CD4-positive, alpha-beta memory T cell (primary cell): ENCODE measurements around the gene UBXN1. TPM values are rescaled to one million over a fixed set of nuclear protein-coding genes. Genes with fewer than 3 reads are reported as not detected.
A peak's percentile ranks its signal among the peaks of the same experiment; 100 is the strongest.

Source experiments
- CTCF ChIA-PET: fragments of 350-600 bp; sonication (Branson Sonifier 250); formaldehyde crosslinking; loops from one replicate; lab custom pipeline; 2021; ENCODE audit warnings: inconsistent platforms; ENCODE audit not compliant: partially characterized antibody; lab: Charles Lee
- POLR2A ChIA-PET: fragments of 350-600 bp; sonication (Branson Sonifier 250); formaldehyde crosslinking; loops from one replicate; lab custom pipeline; 2021; ENCODE audit not compliant: partially characterized antibody; lab: Charles Lee
- DNase-seq, 5 donors: peaks; one replicate each; pipeline versions ENCODE4 v3.0.0 to v3.0.0-alpha.2; 2020 to 2022; ENCODE audit warnings: mixed read lengths in 1 of 5
- H3K27ac ChIP-seq: one replicate; pipeline ENCODE4 v1.7.0; 2013; ENCODE audit warnings: low read depth, low read length
- H3K27me3 ChIP-seq: 2 replicates; pipeline ENCODE4 v1.7.0; 2013; ENCODE audit warnings: mild to moderate bottlenecking, low read length, moderate library complexity; ENCODE audit not compliant: insufficient read depth
- H3K36me3 ChIP-seq: 2 replicates; pipeline ENCODE4 v1.7.0; 2013; ENCODE audit warnings: mild to moderate bottlenecking, low read length, moderate library complexity; ENCODE audit not compliant: insufficient read depth
- H3K4me1 ChIP-seq: 2 replicates; pipeline ENCODE4 v1.7.0; 2013; ENCODE audit warnings: mild to moderate bottlenecking, low read length, moderate library complexity; ENCODE audit not compliant: insufficient read depth
- H3K4me3 ChIP-seq, 2 donors: one replicate each; pipeline ENCODE4 v1.7.0; 2013; ENCODE audit warnings: low read length in 2 of 2, mild to moderate bottlenecking in 1 of 2
- H3K9me3 ChIP-seq, 2 donors: one replicate each; pipeline ENCODE4 v1.7.0; 2013; ENCODE audit warnings: low read length in 2 of 2, control low read depth in 1 of 2; ENCODE audit not compliant: control insufficient read depth in 1 of 2
- H3K27ac Mint-ChIP-seq, 7 donors: one replicate each; pipeline ENCODE4 v1.8.0; 2020 to 2021; ENCODE audit warnings: mixed read lengths in 7 of 7, mild to moderate bottlenecking in 6 of 7, inconsistent platforms in 3 of 7, moderate library complexity in 3 of 7
- H3K27me3 Mint-ChIP-seq, 2 donors: one replicate each; pipeline ENCODE4 v1.8.0; 2020 to 2021; ENCODE audit warnings: mixed read lengths in 2 of 2
- H3K36me3 Mint-ChIP-seq, 2 donors: one replicate each; pipeline ENCODE4 v1.8.0; 2020 to 2021; ENCODE audit warnings: mixed read lengths in 2 of 2, inconsistent platforms in 1 of 2, mild to moderate bottlenecking in 1 of 2
- H3K4me1 Mint-ChIP-seq, 4 donors: one replicate each; pipeline ENCODE4 v1.8.0; 2020 to 2021; ENCODE audit warnings: mixed read lengths in 4 of 4, mild to moderate bottlenecking in 1 of 4
- H3K4me3 Mint-ChIP-seq, 8 donors: one replicate each; pipeline ENCODE4 v1.8.0; 2020 to 2021; ENCODE audit warnings: mixed read lengths in 8 of 8, mild to moderate bottlenecking in 7 of 8, moderate library complexity in 6 of 8, inconsistent platforms in 3 of 8
- H3K9me3 Mint-ChIP-seq, 8 donors: one replicate each; pipeline ENCODE4 v1.8.0; 2020 to 2021; ENCODE audit warnings: mixed read lengths in 8 of 8, mild to moderate bottlenecking in 5 of 8, inconsistent platforms in 3 of 8, moderate library complexity in 1 of 8
- intact Hi-C: fragments of 100-400 bp; cut with micrococcal nuclease; formaldehyde crosslinking; loops from one replicate; pipeline ENCODE4 v1.15.1; 2023
- polyA plus RNA-seq, 2 donors: library from polyadenylated mRNA; unstranded; fragments of 300-500 nt; fragmentation: Illumina TruSeq; gene quantifications; one replicate each; pipeline ENCODE4 v1.2.3, GENCODE V29; 2021
- total RNA-seq, 2 experiments: library from RNA; stranded (reverse); gene quantifications; one replicate each; pipeline ENCODE4 v1.2.3, GENCODE V29; 2021

Gene UBXN1
- total and polyA plus RNA-seq, 4 experiments from 2014 or later = 150 to 185 (median 179) TPM

DNA sequence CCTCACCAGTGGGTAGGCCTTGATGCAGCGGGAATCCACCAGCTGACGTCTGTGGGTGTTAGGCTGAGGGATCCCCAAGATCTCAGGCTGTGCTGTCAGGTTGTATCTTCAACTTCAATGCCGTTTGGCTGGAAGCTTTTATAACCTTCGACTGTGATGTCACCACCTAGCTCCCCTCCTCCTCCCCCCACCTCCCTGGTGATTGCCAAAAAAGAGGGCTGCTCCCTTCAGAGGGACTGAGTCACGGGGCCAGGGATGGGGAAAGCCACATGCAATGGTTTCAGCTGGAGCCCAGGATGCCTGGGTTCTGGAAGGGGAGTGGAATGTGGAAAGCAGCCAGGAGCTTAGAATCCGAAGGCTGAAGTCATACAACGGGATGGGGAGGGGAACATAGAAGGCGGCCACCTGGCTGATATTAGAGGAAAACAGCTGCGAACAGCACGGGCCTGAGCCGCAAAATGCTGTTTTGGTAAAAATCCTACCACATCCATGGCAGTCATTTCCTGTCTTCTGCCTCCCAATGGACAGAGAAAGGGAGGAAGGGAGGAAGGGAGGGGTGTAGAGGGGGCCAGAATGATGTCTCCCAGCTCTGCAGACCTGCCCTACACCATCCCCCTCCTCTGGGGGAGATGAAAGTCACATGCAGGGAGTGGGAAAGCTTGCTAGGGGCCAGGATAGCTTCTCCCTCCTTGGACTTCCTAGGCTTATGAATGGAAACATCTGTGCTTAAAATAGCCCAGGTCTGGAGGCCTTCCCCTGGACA lies 10.7 kb upstream of the UBXN1 start, which contains the start of gene LRRN4CL:
TSS of gene LRRN4CL (minus strand) at position 110 of the 763 bp plus-strand sequence. CDS start 1,022 bp downstream, outside the sequence.
- Mint-ChIP-seq H3K9me3 (no peaks in the 10 kb centered on the region), H3K4me3 (no peak within 1 kb of the TSS), H3K27ac (peak within 1 kb of the TSS in 1 of 7 donors; percentile 72), H3K27me3 (peaks cover 0 to 5% of the 10 kb centered on the region in 2 donors), H3K36me3 (peaks cover 10 to 12% of the 10 kb centered on the region in 2 donors), H3K4me1 (peaks cover under 1 to 2% (median 1%) of the 10 kb centered on the region in 4 donors)
- Histone ChIP-seq H3K9me3 (no peaks in the 10 kb centered on the region), H3K27me3 (no peaks in the 10 kb centered on the region), H3K4me3 (no peak within 1 kb of the TSS), H3K36me3 (no peaks in the 10 kb centered on the region), H3K4me1 (no peaks in the 10 kb centered on the region), H3K27ac (no peak within 1 kb of the TSS)
- ChIA-PET POLR2A (interaction anchor here (0.7 to 1.9 kb wide), 4 partner anchors 9 to 98 kb away, joined by 3 to 9 read pairs (median 4); partner anchors contain the start of genes C11orf98, CSKMT and TUT1), CTCF (interaction anchor here (0.9 to 1.2 kb wide), 4 partner anchors 10 to 136 kb away, joined by 3 to 5 read pairs (median 3); no protein-coding TSS in a partner anchor)
- intact Hi-C loops = loop anchor here (5.0 kb wide), 1 partner anchor 307 kb away; no protein-coding TSS in a partner anchor
- DNase-seq = no peak

- peaks cover 10 to 12% of the 10 kb centered on the region in 2 donors for H3K36me3 Mint-ChIP-seq
- Histone ChIP-seq H3K27ac (no peak overlapping the region), H3K4me1 (no peaks in the 10 kb centered on the region), H3K36me3 (no peaks in the 10 kb centered on the region), H3K4me3 (no peak overlapping the region), H3K9me3 (no peaks in the 10 kb centered on the region), H3K27me3 (no peaks in the 10 kb centered on the region)
- intact Hi-C loops = no loop called here
- no peak for DNase-seq
- CTCF ChIA-PET = interaction anchor here (1.2 kb wide), 2 partner anchors 8 to 99 kb away, joined by 3 to 5 read pairs; no protein-coding TSS in a partner anchor
- no peaks in the 10 kb centered on the region for H3K9me3 Mint-ChIP-seq
- no peak overlapping the region for H3K4me3 Mint-ChIP-seq
- H3K27me3 Mint-ChIP-seq = peaks cover 0 to 5% of the 10 kb centered on the region in 2 donors
- H3K27ac Mint-ChIP-seq = no peak overlapping the region
- POLR2A ChIA-PET = interaction anchor here (1.0 kb wide), 1 partner anchor 17 kb away, joined by 3 read pairs; no protein-coding TSS in a partner anchor
- no peaks in the 10 kb centered on the region for H3K4me1 Mint-ChIP-seq
These were observed 9.6 kb upstream of the UBXN1 start for GRCh38 chr11:62688491-62688890.

GRCh38 chr11:62687508-62688396 lies 8.9 kb upstream of the UBXN1 start:
- Mint-ChIP-seq H3K4me1 (no peaks in the 10 kb centered on the region), H3K27me3 (peaks cover 0 to 5% of the 10 kb centered on the region in 2 donors), H3K36me3 (peaks cover 7 to 10% of the 10 kb centered on the region in 2 donors), H3K4me3 (no peak overlapping the region), H3K9me3 (no peaks in the 10 kb centered on the region), H3K27ac (no peak overlapping the region)
- Histone ChIP-seq H3K36me3 (no peaks in the 10 kb centered on the region), H3K27ac (no peak overlapping the region), H3K27me3 (no peaks in the 10 kb centered on the region), H3K4me3 (no peak overlapping the region), H3K4me1 (no peaks in the 10 kb centered on the region), H3K9me3 (no peaks in the 10 kb centered on the region)
- DNase-seq = no peak
- ChIA-PET CTCF (interaction anchor here (1.2 kb wide), 1 partner anchor 100 kb away, joined by 3 read pairs; no protein-coding TSS in a partner anchor), POLR2A (interaction anchor here (1.0 to 1.2 kb wide), 2 partner anchors 17 to 22 kb away, joined by 3 read pairs; partner anchors contain the start of genes C11orf98 and CSKMT)
- intact Hi-C loops = no loop called here

GRCh38 chr11:62682518-62682917 lies 3.6 kb upstream of the UBXN1 start:
- Histone ChIP-seq H3K27ac (no peak overlapping the region), H3K4me3 (no peak overlapping the region), H3K36me3 (peaks cover 3% of the 10 kb centered on the region), H3K27me3 (no peaks in the 10 kb centered on the region), H3K9me3 (no peaks in the 10 kb centered on the region), H3K4me1 (peaks cover 23% of the 10 kb centered on the region)
- Mint-ChIP-seq H3K4me3 (no peak overlapping the region), H3K36me3 (peaks cover 6 to 13% of the 10 kb centered on the region in 2 donors), H3K4me1 (peaks cover 10 to 27% (median 19%) of the 10 kb centered on the region in 4 donors), H3K9me3 (no peaks in the 10 kb centered on the region), H3K27me3 (peaks cover 0 to 5% of the 10 kb centered on the region in 2 donors), H3K27ac (no peak overlapping the region)
- DNase-seq = no peak
- POLR2A ChIA-PET = interaction anchor here (1.2 kb wide), 1 partner anchor 91 kb away, joined by 5 read pairs; the partner anchor contains the start of gene TUT1
- CTCF ChIA-PET = interaction anchor here (1.8 kb wide), 1 partner anchor 11 kb away, joined by 9 read pairs; no protein-coding TSS in a partner anchor
- intact Hi-C loops = loop anchor here (5.0 kb wide), 1 partner anchor 340 kb away; no protein-coding TSS in a partner anchor

DNA sequence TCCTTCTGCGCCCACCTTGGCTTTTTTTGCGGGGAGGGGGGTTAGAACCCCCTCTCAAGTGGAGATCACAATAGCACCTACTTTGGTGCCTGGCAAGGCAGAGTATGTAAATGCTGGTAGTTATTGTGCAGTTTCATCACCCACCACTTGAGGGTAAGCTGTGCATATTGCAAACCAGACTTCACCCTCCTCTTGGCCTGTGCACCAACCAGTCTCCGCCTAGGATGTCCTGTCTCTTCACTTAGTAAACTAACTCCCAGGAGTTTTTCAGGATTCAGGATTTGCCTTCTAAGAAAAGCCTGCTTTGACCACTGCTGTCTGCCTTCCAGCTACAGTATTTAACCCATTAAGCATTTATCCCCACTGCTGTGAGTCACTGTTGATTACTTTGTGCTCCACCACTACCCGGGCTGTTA lies 2.0 kb upstream of the UBXN1 start:
- Histone ChIP-seq H3K27me3 (no peaks in the 10 kb centered on the region), H3K27ac (no peak overlapping the region), H3K36me3 (peaks cover 15% of the 10 kb centered on the region), H3K9me3 (no peaks in the 10 kb centered on the region), H3K4me3 (no peak overlapping the region), H3K4me1 (peaks cover 36% of the 10 kb centered on the region)
- POLR2A ChIA-PET = interaction anchor here (0.8 to 19.7 kb wide), 16 partner anchors 9 to 256 kb away, joined by 3 to 494 read pairs (median 5); partner anchors contain the start of genes BSCL2, C11orf98, CSKMT and GANAB
- CTCF ChIA-PET = interaction anchor here (0.7 to 2.8 kb wide), 20 partner anchors 8 to 256 kb away, joined by 3 to 42 read pairs (median 4); partner anchors contain the start of genes C11orf98, CSKMT, LRRN4CL and TUT1
- DNase-seq = peak; percentile 40 to 57 (median 45)
- no peaks in the 10 kb centered on the region for H3K27me3 Mint-ChIP-seq
- H3K9me3 Mint-ChIP-seq = no peaks in the 10 kb centered on the region
- intact Hi-C loops = loop anchor here (1.0 to 5.0 kb wide), 2 partner anchors 181 to 341 kb away; no protein-coding TSS in a partner anchor
- peak overlapping the region in 7 of 8 donors; percentile 57 to 79 (median 69) for H3K4me3 Mint-ChIP-seq
- H3K4me1 Mint-ChIP-seq = peaks cover 14 to 41% (median 26%) of the 10 kb centered on the region in 4 donors
- peak overlapping the region; percentile 33 to 92 (median 76) for H3K27ac Mint-ChIP-seq
- peaks cover 14 to 29% of the 10 kb centered on the region in 2 donors for H3K36me3 Mint-ChIP-seq

GRCh38 chr11:62678433-62678769 lies 472 bp downstream of the UBXN1 start:
- Histone ChIP-seq H3K4me1 (peaks cover 43% of the 10 kb centered on the region), H3K27ac (peak overlapping the region; percentile 98), H3K36me3 (peaks cover 15% of the 10 kb centered on the region), H3K4me3 (peak overlapping the region; percentile 58 to 95), H3K9me3 (no peaks in the 10 kb centered on the region), H3K27me3 (no peaks in the 10 kb centered on the region)
- Mint-ChIP-seq H3K36me3 (peaks cover 18 to 36% of the 10 kb centered on the region in 2 donors), H3K9me3 (no peaks in the 10 kb centered on the region), H3K4me3 (peak overlapping the region; percentile 87 to 98 (median 92)), H3K4me1 (peaks cover 17 to 51% (median 34%) of the 10 kb centered on the region in 4 donors), H3K27me3 (no peaks in the 10 kb centered on the region), H3K27ac (peak overlapping the region; percentile 86 to 99 (median 95))
- ChIA-PET CTCF (no interaction called here), POLR2A (interaction anchor here (0.6 to 19.7 kb wide), 10 partner anchors 7 to 178 kb away, joined by 3 to 494 read pairs (median 8); partner anchors contain the start of genes BSCL2, C11orf98, CSKMT and GNG3)
- intact Hi-C loops = loop anchor here (2.0 to 5.0 kb wide), 4 partner anchors 14 to 256 kb away; partner anchors contain the start of genes C11orf98, CSKMT and INTS5
- no peak for DNase-seq
